T-cell (primary cell): ENCODE measurements around the gene TK2. TPM values are rescaled to one million over a fixed set of nuclear protein-coding genes. Genes with fewer than 3 reads are reported as not detected.

ENCODE experiments used
- ATAC-seq, 4 experiments: fragments of 200-7000 bp in 3 of 4; fragments of 150-1000 bp in 1 of 4; cut with Tn5 transposase; replicated peaks in 1 of 4; 1 replicate in 3 of 4; 2 replicates in 1 of 4; pipeline ENCODE4 v1.10.0; 2021; ENCODE audit warnings: moderate library complexity in 3 of 4, mild to moderate bottlenecking in 2 of 4, moderate number of reproducible peaks in 1 of 4
- CTCF ChIA-PET, 2 donors: fragments of 300-600 bp; sonication (Branson Sonifier 250); formaldehyde crosslinking; loops; one replicate each; lab custom pipeline; 2022; ENCODE audit warnings: antibody characterized with exemption in 2 of 2; lab: Charles Lee
- POLR2A ChIA-PET, 2 donors: fragments of 300-600 bp; sonication (Branson Sonifier 250); formaldehyde crosslinking; loops; one replicate each; lab custom pipeline; 2022; ENCODE audit warnings: antibody characterized with exemption in 2 of 2; lab: Charles Lee
- DNase-seq, 35 experiments: peaks; one replicate each; pipeline versions ENCODE4 v3.0.0 to v3.0.0-alpha.2; 2013 to 2023
- H3K27ac ChIP-seq: one replicate; pipeline ENCODE4 v1.5.1; 2013; ENCODE audit warnings: low read length
- H3K27me3 ChIP-seq, 2 experiments: replicated peaks in 1 of 2; 1 replicate in 1 of 2; 2 replicates in 1 of 2; pipeline versions ENCODE4 v1.6.1 to v1.7.0; 2013; ENCODE audit warnings: low read length in 1 of 2, mixed read lengths in 1 of 2; ENCODE audit not compliant: control insufficient read depth in 2 of 2, insufficient read depth in 2 of 2; ENCODE audit errors: extremely low read depth in 1 of 2
- H3K36me3 ChIP-seq, 2 donors: 1 replicate in 1 of 2; 2 replicates in 1 of 2; pipeline versions ENCODE4 v1.6.1 to v1.7.0; 2013; ENCODE audit warnings: low read length in 1 of 2; ENCODE audit not compliant: control insufficient read depth in 2 of 2, insufficient read depth in 1 of 2; ENCODE audit errors: extremely low read depth in 1 of 2
- H3K4me1 ChIP-seq, 2 experiments: 1 replicate in 1 of 2; 2 replicates in 1 of 2; pipeline versions ENCODE4 v1.6.1 to v1.7.0; 2013; ENCODE audit warnings: low read length in 2 of 2, mixed read lengths in 1 of 2; ENCODE audit not compliant: insufficient read depth in 2 of 2, control insufficient read depth in 1 of 2; ENCODE audit errors: extremely low read depth in 1 of 2
- H3K4me3 ChIP-seq, 2 donors: 1 replicate in 1 of 2; 2 replicates in 1 of 2; pipeline versions ENCODE4 v1.5.1 to v1.7.0; 2013; ENCODE audit warnings: mild to moderate bottlenecking in 2 of 2, low read length in 1 of 2, moderate library complexity in 1 of 2; ENCODE audit not compliant: control insufficient read depth in 1 of 2; ENCODE audit errors: extremely low read depth in 1 of 2
- H3K9me3 ChIP-seq: 2 replicates; pipeline ENCODE4 v1.7.0; 2013
- H3K27ac Mint-ChIP-seq, 2 donors: one replicate each; pipeline ENCODE4 v1.8.0; 2020 to 2021; ENCODE audit warnings: mild to moderate bottlenecking in 2 of 2, mixed read lengths in 2 of 2
- H3K27me3 Mint-ChIP-seq, 2 donors: one replicate each; pipeline ENCODE4 v1.8.0; 2021 to 2022; ENCODE audit warnings: mixed read lengths in 2 of 2
- H3K36me3 Mint-ChIP-seq: one replicate; pipeline ENCODE4 v1.8.0; 2021; ENCODE audit warnings: mixed read lengths
- H3K4me1 Mint-ChIP-seq, 3 donors: one replicate each; pipeline ENCODE4 v1.8.0; 2020 to 2022; ENCODE audit warnings: mixed read lengths in 3 of 3, mild to moderate bottlenecking in 1 of 3
- H3K4me3 Mint-ChIP-seq, 3 donors: one replicate each; pipeline ENCODE4 v1.8.0; 2020 to 2022; ENCODE audit warnings: mild to moderate bottlenecking in 3 of 3, mixed read lengths in 3 of 3, moderate library complexity in 3 of 3
- H3K9me3 Mint-ChIP-seq, 3 donors: one replicate each; pipeline ENCODE4 v1.8.0; 2020 to 2022; ENCODE audit warnings: mixed read lengths in 3 of 3
- WGBS: methylation state at CpG from one replicate; pipeline ENCODE4 v1.1.5; 2013; ENCODE audit warnings: missing lambda C conversion rate; ENCODE audit not compliant: insufficient coverage; 5-methylcytosine and 5-hydroxymethylcytosine counted together
- total RNA-seq, 35 experiments: library from RNA in 6 of 35; stranded (reverse) in 6 of 35; fragments of 120-200 nt in 1 of 35; gene quantifications; one replicate each; pipeline versions ENCODE4 v1.2.1 to v1.2.4 and lab custom pipeline; 2013 to 2026

TK2 gene
- total RNA-seq, 5 donors from 2014 or later (not counting 1 experiment from before 2014, with no cell fraction given) = 4.6 to 10.8 (median 8.4) TPM

- Histone ChIP-seq H3K4me1 (peaks cover 0 to 11% of the 10 kb centered on the region in 2 experiments), H3K4me3 (no peak overlapping the region), H3K36me3 (no peaks in the 10 kb centered on the region), H3K27ac (no peak overlapping the region), H3K27me3 (peaks cover 0 to 7% of the 10 kb centered on the region in 2 experiments), H3K9me3 (no peaks in the 10 kb centered on the region)
- ATAC-seq = no peak
- H3K36me3 Mint-ChIP-seq = no peaks in the 10 kb centered on the region
- POLR2A ChIA-PET = no interaction called here
- DNase-seq = peak in 1 of 35 experiments; percentile 12
- H3K27me3 Mint-ChIP-seq = no peaks in the 10 kb centered on the region
- H3K4me3 Mint-ChIP-seq = no peak overlapping the region
- H3K9me3 Mint-ChIP-seq = no peaks in the 10 kb centered on the region
- WGBS = 81% methylated on average over 8 of the region's 15 CpGs
- CTCF ChIA-PET = interaction anchor here in 1 of 2 donors (1.5 kb wide), 1 partner anchor 78 kb away, joined by 5 read pairs; no protein-coding TSS in a partner anchor
- H3K27ac Mint-ChIP-seq = no peak overlapping the region
- peaks cover 10 to 18% (median 11%) of the 10 kb centered on the region in 3 donors for H3K4me1 Mint-ChIP-seq
Measured at GRCh38 chr16:66484453-66485213, 65.3 kb downstream of the TK2 start.

- Histone ChIP-seq H3K4me3 (no peak overlapping the region), H3K4me1 (peaks cover 2 to 19% of the 10 kb centered on the region in 2 experiments), H3K9me3 (no peaks in the 10 kb centered on the region), H3K36me3 (no peaks in the 10 kb centered on the region), H3K27ac (no peak overlapping the region), H3K27me3 (peaks cover 0 to 7% of the 10 kb centered on the region in 2 experiments)
- Mint-ChIP-seq H3K9me3 (no peaks in the 10 kb centered on the region), H3K27ac (no peak overlapping the region), H3K27me3 (no peaks in the 10 kb centered on the region), H3K36me3 (no peaks in the 10 kb centered on the region), H3K4me3 (no peak overlapping the region), H3K4me1 (peaks cover 12 to 25% (median 14%) of the 10 kb centered on the region in 3 donors)
- CTCF ChIA-PET = interaction anchor here (0.7 to 2.1 kb wide), 4 partner anchors 39 to 106 kb away, joined by 4 to 14 read pairs (median 4); no protein-coding TSS in a partner anchor
- DNase-seq = peak; percentile 34 to 80 (median 65)
- WGBS = 44% methylated on average over 11 of the region's 14 CpGs
- POLR2A ChIA-PET = no interaction called here
- peak; percentile 65 to 81 (median 78) for ATAC-seq
Measured at GRCh38 chr16:66483689-66484452, 66.1 kb downstream of the TK2 start.

- DNase-seq (peak in 1 of 35 experiments; percentile 7), ATAC-seq (no peak)
- Histone ChIP-seq H3K27me3 (peaks cover 0 to 7% of the 10 kb centered on the region in 2 experiments), H3K9me3 (no peaks in the 10 kb centered on the region), H3K27ac (no peak overlapping the region), H3K4me1 (peaks cover 4 to 31% of the 10 kb centered on the region in 2 experiments), H3K4me3 (no peak overlapping the region), H3K36me3 (no peaks in the 10 kb centered on the region)
- Mint-ChIP-seq H3K27ac (no peak overlapping the region), H3K27me3 (no peaks in the 10 kb centered on the region), H3K36me3 (no peaks in the 10 kb centered on the region), H3K4me1 (peaks cover 17 to 32% (median 18%) of the 10 kb centered on the region in 3 donors), H3K4me3 (no peak overlapping the region), H3K9me3 (no peaks in the 10 kb centered on the region)
- POLR2A ChIA-PET = no interaction called here
- CTCF ChIA-PET = interaction anchor here (0.6 to 2.1 kb wide), 3 partner anchors 63 to 76 kb away, joined by 3 to 14 read pairs (median 3); no protein-coding TSS in a partner anchor
- 90% methylated on average over 4 of the region's 7 CpGs for WGBS
Measured at GRCh38 chr16:66481943-66482390, 68.0 kb downstream of the TK2 start.

- H3K9me3 ChIP-seq = no peaks in the 10 kb centered on the region
Measured at GRCh38 chr16:66481081-66481942, 68.6 kb downstream of the TK2 start.

GRCh38 chr16:66480265-66481080 is 69.4 kb downstream of the TK2 start:
- no peak overlapping the region for H3K4me3 Mint-ChIP-seq
- H3K36me3 ChIP-seq = no peaks in the 10 kb centered on the region
- no peak overlapping the region for H3K27ac ChIP-seq
- 92% methylated on average over 24 of the region's 25 CpGs for WGBS
- H3K4me1 ChIP-seq = peaks cover 4 to 34% of the 10 kb centered on the region in 2 experiments
- no peaks in the 10 kb centered on the region for H3K27me3 Mint-ChIP-seq
- no peaks in the 10 kb centered on the region for H3K9me3 Mint-ChIP-seq
- H3K27me3 ChIP-seq = peaks cover 0 to 7% of the 10 kb centered on the region in 2 experiments
- ChIA-PET POLR2A (no interaction called here), CTCF (interaction anchor here in 1 of 2 donors (0.7 to 1.5 kb wide), 2 partner anchors 74 to 121 kb away, joined by 3 to 5 read pairs; no protein-coding TSS in a partner anchor)
- H3K36me3 Mint-ChIP-seq = no peaks in the 10 kb centered on the region
- H3K4me3 ChIP-seq = no peak overlapping the region
- ATAC-seq = no peak
- peaks cover 19 to 38% (median 19%) of the 10 kb centered on the region in 3 donors for H3K4me1 Mint-ChIP-seq
- H3K9me3 ChIP-seq = no peaks in the 10 kb centered on the region
- no peak for DNase-seq
- H3K27ac Mint-ChIP-seq = no peak overlapping the region

More at GRCh38 chr16:66481081-66481942, 68.6 kb downstream of the TK2 start:
- WGBS = 90% methylated on average over 18 of the region's 25 CpGs
- Mint-ChIP-seq H3K27ac (no peak overlapping the region), H3K9me3 (no peaks in the 10 kb centered on the region), H3K4me1 (peaks cover 17 to 34% (median 18%) of the 10 kb centered on the region in 3 donors), H3K36me3 (no peaks in the 10 kb centered on the region), H3K27me3 (no peaks in the 10 kb centered on the region), H3K4me3 (no peak overlapping the region)
- H3K27ac ChIP-seq = no peak overlapping the region
- H3K4me3 ChIP-seq = no peak overlapping the region
- ATAC-seq (no peak), DNase-seq (peak in 1 of 35 experiments; percentile 11)
- peaks cover 4 to 34% of the 10 kb centered on the region in 2 experiments for H3K4me1 ChIP-seq
- H3K36me3 ChIP-seq = no peaks in the 10 kb centered on the region
- H3K27me3 ChIP-seq = peaks cover 0 to 7% of the 10 kb centered on the region in 2 experiments
- CTCF ChIA-PET = interaction anchor here in 1 of 2 donors (2.1 kb wide), 1 partner anchor 75 kb away, joined by 14 read pairs; no protein-coding TSS in a partner anchor
- POLR2A ChIA-PET = no interaction called here
